Activated CD4-positive, alpha-beta T cell treated with anti-CD3 and anti-CD28 coated beads, Interleukin-2, amount 50 U/mL, for 1 hour (primary cell): ENCODE results near the gene CHPF2.
A peak's percentile ranks its signal among the peaks of the same experiment; 100 is the strongest.

Experiments
- DNase-seq: peaks from one replicate; pipeline ENCODE4 v3.0.0-alpha.2; 2020

Gene CHPF2

DNA sequence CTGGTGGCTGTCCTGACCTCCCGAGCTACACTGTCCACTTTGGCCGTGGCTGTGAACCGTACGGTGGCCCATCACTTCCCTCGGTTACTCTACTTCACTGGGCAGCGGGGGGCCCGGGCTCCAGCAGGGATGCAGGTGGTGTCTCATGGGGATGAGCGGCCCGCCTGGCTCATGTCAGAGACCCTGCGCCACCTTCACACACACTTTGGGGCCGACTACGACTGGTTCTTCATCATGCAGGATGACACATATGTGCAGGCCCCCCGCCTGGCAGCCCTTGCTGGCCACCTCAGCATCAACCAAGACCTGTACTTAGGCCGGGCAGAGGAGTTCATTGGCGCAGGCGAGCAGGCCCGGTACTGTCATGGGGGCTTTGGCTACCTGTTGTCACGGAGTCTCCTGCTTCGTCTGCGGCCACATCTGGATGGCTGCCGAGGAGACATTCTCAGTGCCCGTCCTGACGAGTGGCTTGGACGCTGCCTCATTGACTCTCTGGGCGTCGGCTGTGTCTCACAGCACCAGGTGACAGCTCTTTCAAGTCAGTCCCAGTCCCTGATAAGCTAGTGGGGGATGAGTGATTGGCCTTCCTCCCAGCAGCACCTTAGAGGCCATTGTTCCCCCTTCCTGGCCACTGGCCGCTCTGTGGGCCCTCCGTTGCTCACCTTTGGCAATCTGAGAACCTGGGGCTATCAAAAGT lies 3.0 kb downstream of the CHPF2 start:
- DNase-seq = no peak

- no peak for DNase-seq
Measured at GRCh38 chr7:151236406-151236805, 4.1 kb downstream of the CHPF2 start.

DNA sequence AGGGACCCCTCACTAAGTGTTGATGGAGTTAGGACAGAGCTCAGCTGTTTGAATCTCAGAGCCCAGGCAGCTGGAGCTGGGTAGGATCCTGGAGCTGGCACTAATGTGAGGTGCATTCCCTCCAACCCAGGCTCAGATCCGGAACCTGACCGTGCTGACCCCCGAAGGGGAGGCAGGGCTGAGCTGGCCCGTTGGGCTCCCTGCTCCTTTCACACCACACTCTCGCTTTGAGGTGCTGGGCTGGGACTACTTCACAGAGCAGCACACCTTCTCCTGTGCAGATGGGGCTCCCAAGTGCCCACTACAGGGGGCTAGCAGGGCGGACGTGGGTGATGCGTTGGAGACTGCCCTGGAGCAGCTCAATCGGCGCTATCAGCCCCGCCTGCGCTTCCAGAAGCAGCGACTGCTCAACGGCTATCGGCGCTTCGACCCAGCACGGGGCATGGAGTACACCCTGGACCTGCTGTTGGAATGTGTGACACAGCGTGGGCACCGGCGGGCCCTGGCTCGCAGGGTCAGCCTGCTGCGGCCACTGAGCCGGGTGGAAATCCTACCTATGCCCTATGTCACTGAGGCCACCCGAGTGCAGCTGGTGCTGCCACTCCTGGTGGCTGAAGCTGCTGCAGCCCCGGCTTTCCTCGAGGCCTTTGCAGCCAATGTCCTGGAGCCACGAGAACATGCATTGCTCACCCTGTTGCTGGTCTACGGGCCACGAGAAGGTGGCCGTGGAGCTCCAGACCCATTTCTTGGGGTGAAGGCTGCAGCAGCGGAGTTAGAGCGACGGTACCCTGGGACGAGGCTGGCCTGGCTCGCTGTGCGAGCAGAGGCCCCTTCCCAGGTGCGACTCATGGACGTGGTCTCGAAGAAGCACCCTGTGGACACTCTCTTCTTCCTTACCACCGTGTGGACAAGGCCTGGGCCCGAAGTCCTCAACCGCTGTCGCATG lies 5.2 kb downstream of the CHPF2 start:
- DNase-seq = no peak

GRCh38 chr7:151238190-151238810 lies 6.0 kb downstream of the CHPF2 start:
- DNase-seq = no peak

GRCh38 chr7:151238924-151239836 lies 6.9 kb downstream of the CHPF2 start:
- DNase-seq = no peak

DNA sequence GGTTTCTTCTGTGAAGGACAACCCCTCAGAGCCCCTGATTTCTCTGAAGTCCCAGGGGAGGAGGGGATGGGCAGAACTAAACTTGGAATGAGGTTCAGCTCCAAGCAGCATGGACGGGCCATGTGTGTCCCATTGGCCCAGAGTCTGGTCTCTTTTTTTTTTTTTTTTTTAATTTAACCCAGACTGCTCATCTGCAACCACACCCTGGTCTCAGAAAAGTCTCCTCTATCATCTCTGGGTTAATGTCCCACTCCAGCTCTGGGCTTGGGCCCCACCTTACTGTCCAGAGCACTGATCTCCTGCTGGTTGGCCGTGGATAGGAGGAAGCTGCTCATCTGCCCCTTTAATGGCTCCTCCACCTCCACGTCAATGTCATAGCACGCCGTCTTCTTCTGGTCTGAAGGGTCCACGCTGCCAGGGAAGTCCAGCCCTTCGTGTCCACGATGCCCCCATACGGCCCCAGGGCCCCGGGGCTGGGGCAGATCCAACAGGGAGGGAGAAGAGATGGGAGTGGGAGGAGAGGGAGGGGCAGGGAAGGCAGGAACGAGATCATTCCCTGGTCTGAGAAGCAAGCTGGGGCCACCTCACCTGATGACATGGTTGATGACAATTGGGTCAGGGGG lies 7.7 kb downstream of the CHPF2 start:
- DNase-seq = no peak

DNA sequence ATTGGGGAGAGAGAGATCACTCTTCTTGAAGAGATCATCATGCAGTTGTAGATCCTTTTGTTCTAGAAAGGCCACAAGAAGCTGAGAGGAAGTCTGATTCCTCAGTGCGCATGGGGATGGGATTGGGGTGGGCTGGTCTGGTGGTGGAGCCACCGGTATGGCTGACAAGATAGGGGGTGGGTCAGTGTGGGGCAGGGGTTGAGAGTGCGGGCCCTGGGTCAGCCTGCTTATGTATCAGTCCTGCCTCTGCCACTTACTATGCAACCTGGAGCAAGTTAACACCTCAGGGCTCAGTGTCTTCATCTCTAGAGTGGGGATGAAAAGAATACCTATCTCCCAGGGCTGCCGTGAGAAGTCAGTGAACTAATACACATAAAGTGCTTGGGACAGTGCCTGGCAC lies 8.3 kb downstream of the CHPF2 start:
- no peak for DNase-seq

- DNase-seq = no peak
Measured at GRCh38 chr7:151240942-151241754, 8.9 kb downstream of the CHPF2 start.

- DNase-seq = no peak
Measured at GRCh38 chr7:151241755-151242096, 9.4 kb downstream of the CHPF2 start.

GRCh38 chr7:151242159-151243044 lies 10.1 kb downstream of the CHPF2 start:
- no peak for DNase-seq

- no peak for DNase-seq
Measured at GRCh38 chr7:151243045-151243349, 10.7 kb downstream of the CHPF2 start.

- DNase-seq = peak; percentile 37
Measured at GRCh38 chr7:151243408-151244195, 11.3 kb downstream of the CHPF2 start.

DNA sequence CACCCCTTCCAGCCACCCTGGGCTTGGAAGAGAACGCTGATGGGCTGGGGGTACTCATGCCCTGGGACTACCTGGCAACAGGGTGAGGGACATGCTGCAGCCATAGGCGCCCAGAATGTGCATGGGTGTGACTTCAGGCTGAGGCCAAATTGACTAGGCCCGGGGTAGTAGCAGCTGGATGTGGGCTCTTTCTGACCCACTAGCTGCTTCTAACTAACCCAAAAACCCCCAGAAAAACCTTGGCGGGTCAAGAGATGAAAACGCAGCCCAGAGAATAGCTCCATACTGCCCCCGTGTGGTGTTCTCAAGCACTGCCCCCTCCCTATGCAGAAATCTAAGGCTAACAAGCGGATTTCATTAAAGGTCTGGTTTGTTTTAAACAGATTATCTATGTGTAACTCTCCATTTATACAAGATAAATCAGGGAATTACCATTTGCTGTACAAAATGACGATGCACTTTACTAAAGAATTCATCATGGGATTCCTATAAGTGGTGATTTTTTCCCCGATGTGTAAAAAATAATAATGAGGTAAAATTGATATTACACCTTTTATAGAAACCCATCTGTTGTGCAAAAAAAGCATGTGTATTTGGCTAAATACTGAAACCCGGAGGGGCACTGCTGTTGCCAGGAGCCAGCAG lies 12.0 kb downstream of the CHPF2 start:
- peak; percentile 56 for DNase-seq

- no peak for DNase-seq
Measured at GRCh38 chr7:151244841-151245346, 12.6 kb downstream of the CHPF2 start.

GRCh38 chr7:151245360-151246101 lies 13.2 kb downstream of the CHPF2 start:
- peak; percentile 63 for DNase-seq

DNA sequence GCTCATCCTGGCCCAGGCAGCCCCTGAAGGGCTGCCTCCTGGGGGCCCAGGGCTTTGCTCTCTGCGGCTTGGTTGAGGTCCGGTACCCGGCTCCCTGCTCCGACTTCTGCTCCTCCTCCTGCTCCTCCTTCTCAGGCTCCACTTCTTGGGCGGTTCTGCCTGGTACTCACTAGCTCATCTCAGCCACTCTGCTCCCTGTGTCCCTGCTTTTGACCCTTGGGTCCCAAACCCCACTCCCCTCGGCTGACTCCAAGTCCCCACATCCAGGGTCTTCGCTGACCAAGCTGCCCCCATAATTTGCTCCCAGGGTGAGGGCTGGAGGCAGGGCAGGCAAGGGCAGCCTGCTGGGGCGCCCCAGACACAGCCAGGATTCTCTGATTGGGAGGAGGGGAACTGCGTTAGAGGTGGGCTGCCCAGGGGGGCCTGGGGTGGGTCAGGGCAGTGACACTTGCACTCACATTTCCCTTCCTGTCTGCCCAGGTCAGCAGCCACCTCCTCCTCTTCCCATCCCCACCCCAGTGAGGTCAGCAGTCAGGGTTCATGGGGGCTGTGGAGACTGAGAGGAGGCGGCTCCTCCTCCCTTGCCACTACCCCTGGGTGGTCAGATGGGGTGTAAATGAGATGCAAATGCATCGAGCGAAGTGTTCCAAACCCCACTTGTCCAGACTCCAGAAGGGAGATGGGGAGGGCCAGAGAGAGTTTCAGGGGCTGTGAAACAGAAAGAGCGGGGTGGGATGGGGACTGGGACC lies 14.0 kb downstream of the CHPF2 start:
- DNase-seq = no peak

- no peak for DNase-seq
Measured at GRCh38 chr7:151246851-151247580, 14.7 kb downstream of the CHPF2 start.
